Activated naive CD4-positive, alpha-beta T cell treated with anti-CD3 and anti-CD28 coated beads, Interleukin-2, amount 50 U/mL, for 24 hours (primary cell): Measurements from ENCODE around the gene TMOD2.

Source experiments
- H3K27ac Mint-ChIP-seq: one replicate; pipeline ENCODE4 v1.8.0; 2021; ENCODE audit warnings: mild to moderate bottlenecking, mixed read lengths
- H3K27me3 Mint-ChIP-seq: one replicate; pipeline ENCODE4 v1.8.0; 2021; ENCODE audit warnings: mixed read lengths
- H3K36me3 Mint-ChIP-seq: one replicate; pipeline ENCODE4 v1.8.0; 2021; ENCODE audit warnings: mixed read lengths
- H3K4me1 Mint-ChIP-seq: one replicate; pipeline ENCODE4 v1.8.0; 2021; ENCODE audit warnings: mixed read lengths
- H3K4me3 Mint-ChIP-seq: one replicate; pipeline ENCODE4 v1.8.0; 2021; ENCODE audit warnings: mild to moderate bottlenecking, mixed read lengths
- H3K9me3 Mint-ChIP-seq: one replicate; pipeline ENCODE4 v1.8.0; 2021; ENCODE audit warnings: mixed read lengths

Gene TMOD2

DNA sequence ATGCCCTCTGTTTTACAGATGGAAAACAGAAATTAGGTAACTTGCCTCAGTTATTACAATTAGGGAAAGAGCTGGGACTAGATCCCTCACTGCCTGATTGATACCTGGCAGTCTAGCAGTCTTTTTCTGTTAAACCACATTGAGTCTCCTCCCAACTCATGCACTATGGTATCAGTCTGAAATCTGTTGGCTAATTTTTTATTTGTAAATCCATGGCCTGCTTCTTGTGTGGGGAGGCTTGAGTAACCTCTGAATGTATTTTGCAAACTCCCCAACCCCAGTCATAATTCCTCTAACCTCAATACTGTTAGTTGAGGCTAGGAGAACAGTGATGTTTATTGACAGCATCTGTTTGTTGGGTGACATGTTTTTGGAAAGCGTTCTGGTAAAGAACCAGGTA lies 113.9 kb downstream of the TMOD2 start:
- H3K27me3 Mint-ChIP-seq, result no peaks in the 10 kb centered on the region
- peak overlapping the region; percentile 88 for H3K27ac Mint-ChIP-seq
- H3K4me3 Mint-ChIP-seq, result no peak overlapping the region
- H3K36me3 Mint-ChIP-seq, result peaks cover 28% of the 10 kb centered on the region
- peaks cover 59% of the 10 kb centered on the region for H3K4me1 Mint-ChIP-seq
- no peaks in the 10 kb centered on the region for H3K9me3 Mint-ChIP-seq
